A673 (cell line): ENCODE data around the gene ERN2. TPM values are rescaled to one million over a fixed set of nuclear protein-coding genes. Genes with fewer than 3 reads are reported as not detected.

ENCODE experiments used
- BruUV-seq: library from RNA; stranded (reverse); fragments of 400-500 nt; replicated peaks from 2 replicates; lab custom pipeline; 2021; lab: Mats Ljungman, UMichigan
- CTCF ChIA-PET: fragments of 300-600 bp; sonication (Branson Sonifier 250); formaldehyde crosslinking; loops from one replicate; lab custom pipeline; 2022; ENCODE audit warnings: antibody characterized with exemption; lab: Charles Lee
- POLR2A ChIA-PET: fragments of 300-600 bp; sonication (Branson Sonifier 250); formaldehyde crosslinking; loops from one replicate; lab custom pipeline; 2022; ENCODE audit warnings: antibody characterized with exemption; ENCODE audit not compliant: low non-redundant PET; lab: Charles Lee
- DNase-seq: peaks from one replicate; pipeline ENCODE4 v3.0.0-alpha.2; 2015; ENCODE audit warnings: low spot score
- H3K27ac ChIP-seq: fragments of 200-600 bp; sonication (generic); 2 replicates; pipeline ENCODE4 v1.5.1; 2016; ENCODE audit warnings: mixed run types, low read depth, mild to moderate bottlenecking, mixed read lengths, antibody characterized with exemption, low read length; ENCODE audit not compliant: poor library complexity, severe bottlenecking
- H3K27me3 ChIP-seq: fragments of 200-600 bp; sonication (generic); replicated peaks from 2 replicates; pipeline ENCODE4 v1.6.1; 2017; ENCODE audit warnings: mixed run types, low read depth, mild to moderate bottlenecking, mixed read lengths, antibody characterized with exemption, low read length; ENCODE audit not compliant: insufficient read depth, poor library complexity
- H3K36me3 ChIP-seq: fragments of 200-600 bp; sonication (generic); 2 replicates; pipeline ENCODE4 v1.6.1; 2016; ENCODE audit warnings: mixed run types, mild to moderate bottlenecking, mixed read lengths, antibody characterized with exemption, low read length; ENCODE audit not compliant: insufficient read depth, poor library complexity, severe bottlenecking
- H3K4me1 ChIP-seq: fragments of 200-600 bp; sonication (generic); 2 replicates; pipeline ENCODE4 v1.6.1; 2017; ENCODE audit warnings: mixed run types, mild to moderate bottlenecking, mixed read lengths, antibody characterized with exemption, low read length; ENCODE audit not compliant: insufficient read depth, poor library complexity, severe bottlenecking
- H3K4me3 ChIP-seq: fragments of 200-600 bp; sonication (generic); 2 replicates; pipeline ENCODE4 v1.5.1; 2016; ENCODE audit warnings: low read depth, mixed run types, mild to moderate bottlenecking, mixed read lengths, low read length; ENCODE audit not compliant: poor library complexity, severe bottlenecking
- H3K9me3 ChIP-seq: fragments of 200-600 bp; sonication (generic); 2 replicates; pipeline ENCODE4 v1.6.1; 2016; ENCODE audit warnings: mixed run types, low read depth, mild to moderate bottlenecking, mixed read lengths, antibody characterized with exemption, low read length; ENCODE audit not compliant: poor library complexity, severe bottlenecking
- CTCF ChIP-seq: fragments of 300-800, 200-600 bp; sonication (generic); conservative IDR thresholded peaks from 2 replicates; pipeline ENCODE4 v1.5.1; 2017; ENCODE audit warnings: low read depth, mild to moderate bottlenecking, antibody characterized with exemption, low read length, moderate library complexity, mixed read lengths
- EZH2 ChIP-seq: fragments of 200-600 bp; sonication (generic); IDR thresholded peaks from 2 replicates; pipeline ENCODE4 v1.6.1; 2017; ENCODE audit warnings: borderline replicate concordance, low read depth, mild to moderate bottlenecking, mixed read lengths, antibody characterized with exemption, low read length; ENCODE audit not compliant: poor library complexity, severe bottlenecking
- intact Hi-C: fragments of 100-400 bp; cut with micrococcal nuclease; formaldehyde crosslinking; loops from one replicate; pipeline ENCODE4 v1.10.0; 2022; ENCODE audit not compliant: unreplicated experiment
- total RNA-seq: library from RNA; stranded (reverse); gene quantifications from 2 replicates; pipeline ENCODE4 v1.2.3, GENCODE V29; 2021

ERN2 gene
- total RNA-seq, 1 experiment from 2014 or later: not detected

- Histone ChIP-seq H3K27ac (no peak overlapping the region), H3K4me3 (no peak overlapping the region), H3K27me3 (no peaks in the 10 kb centered on the region), H3K36me3 (peaks cover 51% of the 10 kb centered on the region), H3K4me1 (no peaks in the 10 kb centered on the region), H3K9me3 (no peaks in the 10 kb centered on the region)
- no peak for DNase-seq
- ChIA-PET CTCF (interaction anchor here (0.6 kb wide), 1 partner anchor 258 kb away, joined by 4 read pairs; no protein-coding TSS in a partner anchor), POLR2A (no interaction called here)
- BruUV-seq: no TSS peak
- TF ChIP-seq CTCF (no peak), EZH2 (no peak)
- intact Hi-C loops: loop anchor here (10.0 kb wide), 1 partner anchor 62 kb away; the partner anchor contains the start of gene CHP2
These were observed 20.7 kb downstream of the ERN2 start for GRCh38 chr16:23692190-23692837.

GRCh38 chr16:23691483-23692189, 21.4 kb downstream of the ERN2 start:
- Histone ChIP-seq H3K27me3 (no peaks in the 10 kb centered on the region), H3K4me3 (no peak overlapping the region), H3K36me3 (peaks cover 58% of the 10 kb centered on the region), H3K4me1 (no peaks in the 10 kb centered on the region), H3K9me3 (no peaks in the 10 kb centered on the region), H3K27ac (no peak overlapping the region)
- CTCF ChIA-PET: no interaction called here
- no TSS peak for BruUV-seq
- intact Hi-C loops: loop anchor here (10.0 kb wide), 1 partner anchor 63 kb away; the partner anchor contains the start of gene CHP2
- no peak for DNase-seq
- POLR2A ChIA-PET: no interaction called here
- TF ChIP-seq CTCF (no peak), EZH2 (no peak)

GRCh38 chr16:23690771-23691482, 22.1 kb downstream of the ERN2 start:
- Histone ChIP-seq H3K9me3 (no peaks in the 10 kb centered on the region), H3K27ac (no peak overlapping the region), H3K36me3 (peaks cover 65% of the 10 kb centered on the region), H3K4me3 (no peak overlapping the region), H3K27me3 (no peaks in the 10 kb centered on the region), H3K4me1 (no peaks in the 10 kb centered on the region)
- no peak for DNase-seq
- CTCF ChIA-PET: no interaction called here
- POLR2A ChIA-PET: interaction anchor here (1.5 kb wide), 1 partner anchor 12 kb away, joined by 6 read pairs; the partner anchor contains the start of gene PLK1
- no peak for TF ChIP-seq EZH2
- no peak for TF ChIP-seq CTCF
- BruUV-seq: no TSS peak
- intact Hi-C loops: loop anchor here (10.0 kb wide), 1 partner anchor 64 kb away; the partner anchor contains the start of gene CHP2
